A673 (cell line): Measurements from ENCODE around the gene ETAA1. TPM values are rescaled to one million over a fixed set of nuclear protein-coding genes. Genes with fewer than 3 reads are reported as not detected.

Experiments used
- BruUV-seq: library from RNA; stranded (reverse); fragments of 400-500 nt; replicated peaks from 2 replicates; lab custom pipeline; 2021; lab: Mats Ljungman, UMichigan
- CTCF ChIA-PET: fragments of 300-600 bp; sonication (Branson Sonifier 250); formaldehyde crosslinking; loops from one replicate; lab custom pipeline; 2022; ENCODE audit warnings: antibody characterized with exemption; lab: Charles Lee
- POLR2A ChIA-PET: fragments of 300-600 bp; sonication (Branson Sonifier 250); formaldehyde crosslinking; loops from one replicate; lab custom pipeline; 2022; ENCODE audit warnings: antibody characterized with exemption; ENCODE audit not compliant: low non-redundant PET; lab: Charles Lee
- DNase-seq: peaks from one replicate; pipeline ENCODE4 v3.0.0-alpha.2; 2015; ENCODE audit warnings: low spot score
- H3K27ac ChIP-seq: fragments of 200-600 bp; sonication (generic); 2 replicates; pipeline ENCODE4 v1.5.1; 2016; ENCODE audit warnings: mixed run types, low read depth, mild to moderate bottlenecking, mixed read lengths, antibody characterized with exemption, low read length; ENCODE audit not compliant: poor library complexity, severe bottlenecking
- H3K27me3 ChIP-seq: fragments of 200-600 bp; sonication (generic); replicated peaks from 2 replicates; pipeline ENCODE4 v1.6.1; 2017; ENCODE audit warnings: mixed run types, low read depth, mild to moderate bottlenecking, mixed read lengths, antibody characterized with exemption, low read length; ENCODE audit not compliant: insufficient read depth, poor library complexity
- H3K36me3 ChIP-seq: fragments of 200-600 bp; sonication (generic); 2 replicates; pipeline ENCODE4 v1.6.1; 2016; ENCODE audit warnings: mixed run types, mild to moderate bottlenecking, mixed read lengths, antibody characterized with exemption, low read length; ENCODE audit not compliant: insufficient read depth, poor library complexity, severe bottlenecking
- H3K4me1 ChIP-seq: fragments of 200-600 bp; sonication (generic); 2 replicates; pipeline ENCODE4 v1.6.1; 2017; ENCODE audit warnings: mixed run types, mild to moderate bottlenecking, mixed read lengths, antibody characterized with exemption, low read length; ENCODE audit not compliant: insufficient read depth, poor library complexity, severe bottlenecking
- H3K4me3 ChIP-seq: fragments of 200-600 bp; sonication (generic); 2 replicates; pipeline ENCODE4 v1.5.1; 2016; ENCODE audit warnings: low read depth, mixed run types, mild to moderate bottlenecking, mixed read lengths, low read length; ENCODE audit not compliant: poor library complexity, severe bottlenecking
- H3K9me3 ChIP-seq: fragments of 200-600 bp; sonication (generic); 2 replicates; pipeline ENCODE4 v1.6.1; 2016; ENCODE audit warnings: mixed run types, low read depth, mild to moderate bottlenecking, mixed read lengths, antibody characterized with exemption, low read length; ENCODE audit not compliant: poor library complexity, severe bottlenecking
- CTCF ChIP-seq: fragments of 300-800, 200-600 bp; sonication (generic); conservative IDR thresholded peaks from 2 replicates; pipeline ENCODE4 v1.5.1; 2017; ENCODE audit warnings: low read depth, mild to moderate bottlenecking, antibody characterized with exemption, low read length, moderate library complexity, mixed read lengths
- EZH2 ChIP-seq: fragments of 200-600 bp; sonication (generic); IDR thresholded peaks from 2 replicates; pipeline ENCODE4 v1.6.1; 2017; ENCODE audit warnings: borderline replicate concordance, low read depth, mild to moderate bottlenecking, mixed read lengths, antibody characterized with exemption, low read length; ENCODE audit not compliant: poor library complexity, severe bottlenecking
- intact Hi-C: fragments of 100-400 bp; cut with micrococcal nuclease; formaldehyde crosslinking; loops from one replicate; pipeline ENCODE4 v1.10.0; 2022; ENCODE audit not compliant: unreplicated experiment
- total RNA-seq: library from RNA; stranded (reverse); gene quantifications from 2 replicates; pipeline ENCODE4 v1.2.3, GENCODE V29; 2021

ETAA1 gene
- total RNA-seq, 1 experiment from 2014 or later = 17.2 TPM

GRCh38 chr2:67408346-67408745 lies 11.2 kb downstream of the ETAA1 start:
- H3K27ac ChIP-seq = no peak overlapping the region
- POLR2A ChIA-PET = no interaction called here
- no peak overlapping the region for H3K4me3 ChIP-seq
- no TSS peak for BruUV-seq
- peaks cover 34% of the 10 kb centered on the region for H3K36me3 ChIP-seq
- CTCF ChIA-PET = no interaction called here
- no peak for DNase-seq
- no peaks in the 10 kb centered on the region for H3K9me3 ChIP-seq
- intact Hi-C loops = no loop called here
- no peaks in the 10 kb centered on the region for H3K4me1 ChIP-seq
- no peaks in the 10 kb centered on the region for H3K27me3 ChIP-seq
- TF ChIP-seq EZH2 (no peak), CTCF (no peak)

DNA sequence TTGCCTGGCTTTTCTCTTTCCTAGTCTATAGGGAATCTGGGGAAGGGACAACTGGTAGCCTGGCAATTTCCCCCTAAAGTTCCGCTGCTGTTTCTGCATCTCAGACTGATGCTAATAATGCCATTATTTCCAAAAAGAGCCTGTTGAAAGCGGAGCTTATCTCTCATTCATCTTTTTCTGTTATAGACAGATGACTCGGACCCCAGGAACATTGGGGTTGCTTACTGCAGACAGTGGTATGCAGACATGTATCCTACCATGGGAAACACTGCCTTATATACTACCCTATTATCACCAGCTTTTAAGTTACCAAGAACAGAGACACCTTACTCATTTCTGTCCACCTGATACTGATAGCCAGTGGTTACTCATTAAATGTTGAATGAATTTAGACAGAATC lies 15.3 kb downstream of the ETAA1 start:
- intact Hi-C loops = no loop called here
- H3K9me3 ChIP-seq = no peaks in the 10 kb centered on the region
- H3K4me1 ChIP-seq = no peaks in the 10 kb centered on the region
- DNase-seq = no peak
- ChIA-PET CTCF (no interaction called here), POLR2A (no interaction called here)
- peaks cover 6% of the 10 kb centered on the region for H3K36me3 ChIP-seq
- TF ChIP-seq EZH2 (no peak), CTCF (no peak)
- no peaks in the 10 kb centered on the region for H3K27me3 ChIP-seq
- no peak overlapping the region for H3K4me3 ChIP-seq
- BruUV-seq = no TSS peak
- H3K27ac ChIP-seq = no peak overlapping the region

GRCh38 chr2:67414867-67415266 lies 17.7 kb downstream of the ETAA1 start:
- ChIA-PET POLR2A (no interaction called here), CTCF (no interaction called here)
- no peak overlapping the region for H3K27ac ChIP-seq
- intact Hi-C loops = no loop called here
- H3K4me1 ChIP-seq = no peaks in the 10 kb centered on the region
- no peaks in the 10 kb centered on the region for H3K27me3 ChIP-seq
- H3K9me3 ChIP-seq = no peaks in the 10 kb centered on the region
- TF ChIP-seq CTCF (no peak), EZH2 (no peak)
- BruUV-seq = no TSS peak
- peaks cover 2% of the 10 kb centered on the region for H3K36me3 ChIP-seq
- H3K4me3 ChIP-seq = no peak overlapping the region
- DNase-seq = no peak
